Gastrocnemius medialis (tissue), 4 donors: ENCODE data around the gene MRGPRX2. TPM values are rescaled to one million over a fixed set of nuclear protein-coding genes. Genes with fewer than 3 reads are reported as not detected.

Experiments
- ATAC-seq, 2 donors: fragments of 150-250 bp; one replicate each; pipeline ENCODE4 v1.9.1; 2016
- DNase-seq, 2 donors: peaks; one replicate each; pipeline ENCODE4 v3.0.0-alpha.2; 2019
- H3K27ac ChIP-seq, 4 donors: fragments of 200-600 bp; sonication (generic); 1 replicate in 1 of 4; 2 replicates in 3 of 4; pipeline ENCODE4 v1.5.1; 2016 to 2018; ENCODE audit warnings: mild to moderate bottlenecking in 2 of 4, moderate library complexity in 1 of 4
- H3K27me3 ChIP-seq, 3 donors: fragments of 200-600 bp; sonication (generic) in 2 of 3; 1 replicate in 1 of 3; 2 replicates in 2 of 3; pipeline versions ENCODE4 v1.5.1 to v1.6.0; 2016 to 2019; ENCODE audit warnings: mild to moderate bottlenecking in 1 of 3, moderate library complexity in 1 of 3
- H3K36me3 ChIP-seq, 2 donors: fragments of 200-600 bp; sonication (generic) in 1 of 2; one replicate each; pipeline ENCODE4 v1.5.1; 2017 to 2018
- H3K4me1 ChIP-seq, 2 donors: fragments of 200-600 bp; sonication (generic) in 1 of 2; one replicate each; pipeline ENCODE4 v1.5.1; 2016 to 2017; ENCODE audit warnings: mild to moderate bottlenecking in 2 of 2
- H3K4me3 ChIP-seq, 4 donors: fragments of 200-600 bp; sonication (generic) in 3 of 4; 1 replicate in 1 of 4; 2 replicates in 3 of 4; pipeline ENCODE4 v1.5.1; 2016 to 2019; ENCODE audit warnings: mild to moderate bottlenecking in 2 of 4
- H3K9me3 ChIP-seq, 3 donors: fragments of 200-600 bp; sonication (generic) in 2 of 3; 1 replicate in 1 of 3; 2 replicates in 2 of 3; pipeline ENCODE4 v1.5.1; 2016 to 2019
- POLR2A ChIP-seq, 2 donors: fragments of 450-650 bp; IDR thresholded peaks; one replicate each; pipeline ENCODE4 v1.6.1; 2017; ENCODE audit warnings: antibody characterized with exemption in 2 of 2, mild to moderate bottlenecking in 2 of 2, moderate library complexity in 2 of 2
- in situ Hi-C, 4 donors: fragments of 200-750 bp; cut with MboI; loops; one replicate each; pipeline versions ENCODE4 v1.15.0 to v1.8.0; 2017; ENCODE audit warnings: low sequenced_read_pairs in 4 of 4
- intact Hi-C: fragments of 100-400 bp; cut with DNase I; formaldehyde crosslinking; loops from one replicate; pipeline ENCODE4 v1.15.1; 2023; ENCODE audit warnings: low total_unique reads
- total RNA-seq, 4 donors: library from RNA; depleted of rRNA; stranded (reverse); fragments of >200 nt; gene quantifications; one replicate each; pipeline versions ENCODE4 v1.1.0 to v1.2.3, GENCODE V29; 2016
- TF ChIP-seq, protein P1 (sequence below), 5 experiments: fragments of 450-650 bp in 3 of 5; fragments of 200-600 bp in 2 of 5; sonication (generic) in 2 of 5; IDR thresholded peaks in 4 of 5; conservative IDR thresholded peaks in 1 of 5; 1 replicate in 4 of 5; 2 replicates in 1 of 5; pipeline ENCODE4 v1.5.1; 2016 to 2019; ENCODE audit warnings: antibody characterized with exemption in 5 of 5, mild to moderate bottlenecking in 3 of 5, moderate library complexity in 3 of 5

MRGPRX2 gene
- total RNA-seq, 4 donors from 2014 or later, result not detected

DNA sequence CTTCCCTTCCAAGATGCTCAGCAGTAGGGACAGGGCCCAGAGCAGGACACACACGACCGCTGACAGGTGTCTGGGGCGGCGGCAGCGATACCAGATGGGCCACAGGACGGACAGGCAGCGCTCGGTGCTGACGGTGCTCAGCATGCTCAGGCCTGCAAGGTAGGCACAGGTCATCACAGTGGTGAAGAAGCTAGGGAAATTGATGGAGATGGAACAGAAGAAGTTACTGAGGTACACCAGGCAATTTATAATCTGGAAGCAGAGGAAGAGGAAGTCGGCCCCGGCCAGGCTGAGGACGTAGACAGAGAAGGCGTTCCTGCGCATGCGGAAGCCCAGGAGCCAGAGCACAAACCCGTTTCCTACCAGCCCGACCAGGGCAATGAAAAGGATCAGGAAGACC lies 4.6 kb downstream of the MRGPRX2 start:
- ATAC-seq, result no peak
- no peaks in the 10 kb centered on the region for H3K9me3 ChIP-seq
- H3K27ac ChIP-seq, result no peak overlapping the region
- intact Hi-C loops (no loop called here), in situ Hi-C loops (loop anchor here in 1 of 4 donors (25.0 kb wide), 1 partner anchor 681 kb away; no protein-coding TSS in a partner anchor)
- no peaks in the 10 kb centered on the region for H3K36me3 ChIP-seq
- DNase-seq, result no peak
- TF ChIP-seq POLR2A (IDR thresholded peaks at IDR 0.05), result no peak
- TF ChIP-seq, protein P1, sequence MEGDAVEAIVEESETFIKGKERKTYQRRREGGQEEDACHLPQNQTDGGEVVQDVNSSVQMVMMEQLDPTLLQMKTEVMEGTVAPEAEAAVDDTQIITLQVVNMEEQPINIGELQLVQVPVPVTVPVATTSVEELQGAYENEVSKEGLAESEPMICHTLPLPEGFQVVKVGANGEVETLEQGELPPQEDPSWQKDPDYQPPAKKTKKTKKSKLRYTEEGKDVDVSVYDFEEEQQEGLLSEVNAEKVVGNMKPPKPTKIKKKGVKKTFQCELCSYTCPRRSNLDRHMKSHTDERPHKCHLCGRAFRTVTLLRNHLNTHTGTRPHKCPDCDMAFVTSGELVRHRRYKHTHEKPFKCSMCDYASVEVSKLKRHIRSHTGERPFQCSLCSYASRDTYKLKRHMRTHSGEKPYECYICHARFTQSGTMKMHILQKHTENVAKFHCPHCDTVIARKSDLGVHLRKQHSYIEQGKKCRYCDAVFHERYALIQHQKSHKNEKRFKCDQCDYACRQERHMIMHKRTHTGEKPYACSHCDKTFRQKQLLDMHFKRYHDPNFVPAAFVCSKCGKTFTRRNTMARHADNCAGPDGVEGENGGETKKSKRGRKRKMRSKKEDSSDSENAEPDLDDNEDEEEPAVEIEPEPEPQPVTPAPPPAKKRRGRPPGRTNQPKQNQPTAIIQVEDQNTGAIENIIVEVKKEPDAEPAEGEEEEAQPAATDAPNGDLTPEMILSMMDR (IDR thresholded peaks at IDR 0.05 in 4 of 5, conservative IDR thresholded peaks at IDR 0.05 in 1 of 5), result no peak
- no peak overlapping the region for H3K4me3 ChIP-seq
- H3K27me3 ChIP-seq, result no peaks in the 10 kb centered on the region
- H3K4me1 ChIP-seq, result no peaks in the 10 kb centered on the region

DNA sequence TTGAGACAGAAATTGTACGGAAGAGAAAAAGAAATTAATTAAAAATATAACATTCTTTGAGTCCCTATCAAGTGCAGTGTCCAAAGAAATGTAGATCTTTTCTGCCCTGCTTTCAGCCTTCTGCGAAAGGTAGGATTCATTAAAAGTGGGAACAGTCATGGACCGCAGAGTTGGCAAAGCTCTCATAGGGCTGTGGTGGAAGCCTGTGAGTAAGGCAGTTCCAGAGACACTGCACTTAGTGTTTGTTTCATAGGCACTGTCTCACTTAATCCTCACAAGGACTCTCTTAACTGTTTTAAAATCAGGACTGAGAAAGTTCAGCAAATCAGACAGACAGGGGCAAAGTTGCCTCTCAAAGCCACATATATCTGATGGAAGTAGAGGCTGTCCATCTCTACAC lies 5.5 kb downstream of the MRGPRX2 start:
- in situ Hi-C loops, result loop anchor here in 1 of 4 donors (25.0 kb wide), 1 partner anchor 682 kb away; no protein-coding TSS in a partner anchor
- no peak for ATAC-seq
- Histone ChIP-seq H3K4me3 (no peak overlapping the region), H3K27me3 (no peaks in the 10 kb centered on the region), H3K9me3 (no peaks in the 10 kb centered on the region), H3K4me1 (no peaks in the 10 kb centered on the region), H3K27ac (no peak overlapping the region), H3K36me3 (no peaks in the 10 kb centered on the region)
- intact Hi-C loops, result no loop called here
- DNase-seq, result no peak
- TF ChIP-seq, protein P1 (IDR thresholded peaks at IDR 0.05 in 4 of 5, conservative IDR thresholded peaks at IDR 0.05 in 1 of 5), result no peak
- TF ChIP-seq POLR2A (IDR thresholded peaks at IDR 0.05), result no peak

DNA sequence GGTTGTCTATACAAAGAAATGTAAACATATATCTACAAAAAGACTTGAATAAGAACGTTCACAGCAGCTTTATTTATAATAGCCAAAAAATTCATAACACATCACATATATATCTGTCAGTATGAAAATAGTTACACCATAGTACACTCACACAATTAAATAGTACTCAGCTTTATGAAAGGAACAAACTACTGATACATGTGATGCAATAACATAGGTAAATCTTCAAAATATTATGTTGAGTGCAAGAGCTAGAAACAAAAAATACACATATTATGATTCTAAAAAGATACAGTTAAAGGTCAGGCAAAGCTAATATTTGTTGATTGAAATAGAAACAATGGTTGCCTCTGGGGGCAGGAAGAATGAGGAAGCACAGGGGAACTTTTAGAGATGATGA lies 6.6 kb downstream of the MRGPRX2 start:
- Histone ChIP-seq H3K36me3 (no peaks in the 10 kb centered on the region), H3K9me3 (no peaks in the 10 kb centered on the region), H3K4me3 (no peak overlapping the region), H3K27me3 (no peaks in the 10 kb centered on the region), H3K27ac (no peak overlapping the region), H3K4me1 (no peaks in the 10 kb centered on the region)
- no peak for TF ChIP-seq POLR2A (IDR thresholded peaks at IDR 0.05)
- TF ChIP-seq, protein P1 (IDR thresholded peaks at IDR 0.05 in 4 of 5, conservative IDR thresholded peaks at IDR 0.05 in 1 of 5), result no peak
- intact Hi-C loops (no loop called here), in situ Hi-C loops (loop anchor here in 1 of 4 donors (25.0 kb wide), 1 partner anchor 683 kb away; no protein-coding TSS in a partner anchor)
- no peak for ATAC-seq
- no peak for DNase-seq

- intact Hi-C loops, result no loop called here
- Histone ChIP-seq H3K27me3 (no peaks in the 10 kb centered on the region), H3K9me3 (no peaks in the 10 kb centered on the region), H3K4me1 (no peaks in the 10 kb centered on the region), H3K4me3 (no peak overlapping the region), H3K27ac (no peak overlapping the region), H3K36me3 (no peaks in the 10 kb centered on the region)
- ATAC-seq, result no peak
- TF ChIP-seq POLR2A (IDR thresholded peaks at IDR 0.05), result no peak
- TF ChIP-seq, protein P1 (IDR thresholded peaks at IDR 0.05 in 4 of 5, conservative IDR thresholded peaks at IDR 0.05 in 1 of 5), result no peak
- in situ Hi-C loops, result loop anchor here in 1 of 4 donors (25.0 kb wide), 1 partner anchor 687 kb away; no protein-coding TSS in a partner anchor
- DNase-seq, result no peak
These were observed 10.2 kb downstream of the MRGPRX2 start for GRCh38 chr11:19050281-19050680.

- no peak overlapping the region for H3K27ac ChIP-seq
- DNase-seq, result no peak
- H3K9me3 ChIP-seq, result no peaks in the 10 kb centered on the region
- TF ChIP-seq POLR2A (IDR thresholded peaks at IDR 0.05), result no peak
- TF ChIP-seq, protein P1 (IDR thresholded peaks at IDR 0.05 in 4 of 5, conservative IDR thresholded peaks at IDR 0.05 in 1 of 5), result no peak
- intact Hi-C loops (no loop called here), in situ Hi-C loops (no loop called here)
- H3K4me3 ChIP-seq, result no peak overlapping the region
- H3K27me3 ChIP-seq, result no peaks in the 10 kb centered on the region
- H3K4me1 ChIP-seq, result no peaks in the 10 kb centered on the region
- ATAC-seq, result no peak
- no peaks in the 10 kb centered on the region for H3K36me3 ChIP-seq
These were observed 11.2 kb downstream of the MRGPRX2 start for GRCh38 chr11:19049351-19049750.
